ENCODE measurements around the gene CARD11.

The CARD11 gene

GRCh38 chr7:2858621-2859020 is 185.0 kb downstream of the CARD11 start:
- no peak for TF ChIP-seq CTCF (IDR thresholded peaks at IDR 0.05)

- no peak for TF ChIP-seq CTCF (IDR thresholded peaks at IDR 0.05)
These were observed 187.1 kb downstream of the CARD11 start for GRCh38 chr7:2856388-2857169.

Data from LNCAP (cell line).